HepG2 (cell line): ENCODE measurements around the gene GPBAR1. TPM values are rescaled to one million over a fixed set of nuclear protein-coding genes. Genes with fewer than 3 reads are reported as not detected.

Source experiments
- HNF4G ChIP-seq, 2 experiments: sonication (generic) in 1 of 2; formaldehyde crosslinking in 1 of 2; IDR thresholded peaks; 2 replicates each; pipeline versions ENCODE4 v1.4.0 to v1.6.1; 2011 to 2020; ENCODE audit warnings: borderline replicate concordance in 2 of 2, low read depth in 2 of 2, mild to moderate bottlenecking in 2 of 2, low read length in 1 of 2, missing genetic modification reagents in 1 of 2, moderate library complexity in 1 of 2
- KDM1A ChIP-seq: IDR thresholded peaks from 2 replicates; pipeline ENCODE4 v1.6.1; 2016; ENCODE audit warnings: missing compliant biosample characterization
- MIXL1 ChIP-seq: IDR thresholded peaks from 2 replicates; pipeline ENCODE4 v1.6.1; 2016
- POLR2G ChIP-seq: fragments of 200-400 bp; formaldehyde crosslinking; IDR thresholded peaks from 2 replicates; pipeline ENCODE4 v1.6.1; 2018; ENCODE audit warnings: mild to moderate bottlenecking, low read depth, low read length, moderate library complexity
- ZNF572 ChIP-seq: sonication (generic); formaldehyde crosslinking; IDR thresholded peaks from 2 replicates; pipeline ENCODE4 v1.5.1; 2020; ENCODE audit warnings: mild to moderate bottlenecking, missing genetic modification reagents
- ZNF841 ChIP-seq: sonication (generic); formaldehyde crosslinking; IDR thresholded peaks from 2 replicates; pipeline ENCODE4 v1.8.1; 2023; ENCODE audit warnings: missing genetic modification reagents, borderline replicate concordance
- polyA plus RNA-seq, 8 experiments: library from polyadenylated mRNA; depleted of rRNA in 3 of 8; stranded (reverse) in 7 of 8; unstranded in 1 of 8; fragments of >200 nt; fragmentation: Illumina TruSeq in 4 of 8; extraction: Trizol in 4 of 8; gene quantifications; 2 replicates each; pipeline versions ENCODE4 v1.2.1 to v1.2.3, GENCODE V29; 2011 to 2016; ENCODE audit warnings: low read depth in 4 of 8, missing spikeins in 1 of 8, mixed read lengths in 1 of 8; ENCODE audit not compliant: insufficient read depth in 1 of 8
- total RNA-seq, 5 experiments: library from RNA; depleted of rRNA; stranded (reverse); fragments of >200 nt; fragmentation: Illumina TruSeq; extraction: Trizol; gene quantifications; 2 replicates each; pipeline ENCODE4 v1.2.3, GENCODE V29; 2016; ENCODE audit warnings: low read depth in 1 of 5
- TF ChIP-seq, protein P1 (sequence below): sonication (generic); formaldehyde crosslinking; IDR thresholded peaks from 2 replicates; pipeline ENCODE4 v1.4.0; 2020; ENCODE audit warnings: missing genetic modification reagents, borderline replicate concordance
- TF ChIP-seq, protein P2 (sequence below): sonication (generic); formaldehyde crosslinking; IDR thresholded peaks from 2 replicates; pipeline ENCODE4 v1.4.0; 2020; ENCODE audit warnings: mild to moderate bottlenecking, missing genetic modification reagents

The GPBAR1 gene
- total and polyA plus RNA-seq, 2 of the 13 experiments (the other 11 are each of a cell fraction or from before 2014, with no cell fraction given), result 0.05 to 0.09 TPM

- TF ChIP-seq, protein P1, sequence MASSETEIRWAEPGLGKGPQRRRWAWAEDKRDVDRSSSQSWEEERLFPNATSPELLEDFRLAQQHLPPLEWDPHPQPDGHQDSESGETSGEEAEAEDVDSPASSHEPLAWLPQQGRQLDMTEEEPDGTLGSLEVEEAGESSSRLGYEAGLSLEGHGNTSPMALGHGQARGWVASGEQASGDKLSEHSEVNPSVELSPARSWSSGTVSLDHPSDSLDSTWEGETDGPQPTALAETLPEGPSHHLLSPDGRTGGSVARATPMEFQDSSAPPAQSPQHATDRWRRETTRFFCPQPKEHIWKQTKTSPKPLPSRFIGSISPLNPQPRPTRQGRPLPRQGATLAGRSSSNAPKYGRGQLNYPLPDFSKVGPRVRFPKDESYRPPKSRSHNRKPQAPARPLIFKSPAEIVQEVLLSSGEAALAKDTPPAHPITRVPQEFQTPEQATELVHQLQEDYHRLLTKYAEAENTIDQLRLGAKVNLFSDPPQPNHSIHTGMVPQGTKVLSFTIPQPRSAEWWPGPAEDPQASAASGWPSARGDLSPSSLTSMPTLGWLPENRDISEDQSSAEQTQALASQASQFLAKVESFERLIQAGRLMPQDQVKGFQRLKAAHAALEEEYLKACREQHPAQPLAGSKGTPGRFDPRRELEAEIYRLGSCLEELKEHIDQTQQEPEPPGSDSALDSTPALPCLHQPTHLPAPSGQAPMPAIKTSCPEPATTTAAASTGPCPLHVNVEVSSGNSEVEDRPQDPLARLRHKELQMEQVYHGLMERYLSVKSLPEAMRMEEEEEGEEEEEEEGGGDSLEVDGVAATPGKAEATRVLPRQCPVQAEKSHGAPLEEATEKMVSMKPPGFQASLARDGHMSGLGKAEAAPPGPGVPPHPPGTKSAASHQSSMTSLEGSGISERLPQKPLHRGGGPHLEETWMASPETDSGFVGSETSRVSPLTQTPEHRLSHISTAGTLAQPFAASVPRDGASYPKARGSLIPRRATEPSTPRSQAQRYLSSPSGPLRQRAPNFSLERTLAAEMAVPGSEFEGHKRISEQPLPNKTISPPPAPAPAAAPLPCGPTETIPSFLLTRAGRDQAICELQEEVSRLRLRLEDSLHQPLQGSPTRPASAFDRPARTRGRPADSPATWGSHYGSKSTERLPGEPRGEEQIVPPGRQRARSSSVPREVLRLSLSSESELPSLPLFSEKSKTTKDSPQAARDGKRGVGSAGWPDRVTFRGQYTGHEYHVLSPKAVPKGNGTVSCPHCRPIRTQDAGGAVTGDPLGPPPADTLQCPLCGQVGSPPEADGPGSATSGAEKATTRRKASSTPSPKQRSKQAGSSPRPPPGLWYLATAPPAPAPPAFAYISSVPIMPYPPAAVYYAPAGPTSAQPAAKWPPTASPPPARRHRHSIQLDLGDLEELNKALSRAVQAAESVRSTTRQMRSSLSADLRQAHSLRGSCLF (CRISPR knock-in tag), result no peak
- TF ChIP-seq POLR2G (no peak), ZNF572 (CRISPR knock-in tag) (no peak), HNF4G (IDR thresholded peaks at IDR 0.05; ENCODE audit: borderline replicate concordance, low read depth, low read length) (no peak), HNF4G (CRISPR knock-in tag; IDR thresholded peaks at IDR 0.05; ENCODE audit: borderline replicate concordance, low read depth) (no peak), ZNF841 (CRISPR knock-in tag) (no peak), KDM1A (no peak), MIXL1 (no peak)
- TF ChIP-seq, protein P2, sequence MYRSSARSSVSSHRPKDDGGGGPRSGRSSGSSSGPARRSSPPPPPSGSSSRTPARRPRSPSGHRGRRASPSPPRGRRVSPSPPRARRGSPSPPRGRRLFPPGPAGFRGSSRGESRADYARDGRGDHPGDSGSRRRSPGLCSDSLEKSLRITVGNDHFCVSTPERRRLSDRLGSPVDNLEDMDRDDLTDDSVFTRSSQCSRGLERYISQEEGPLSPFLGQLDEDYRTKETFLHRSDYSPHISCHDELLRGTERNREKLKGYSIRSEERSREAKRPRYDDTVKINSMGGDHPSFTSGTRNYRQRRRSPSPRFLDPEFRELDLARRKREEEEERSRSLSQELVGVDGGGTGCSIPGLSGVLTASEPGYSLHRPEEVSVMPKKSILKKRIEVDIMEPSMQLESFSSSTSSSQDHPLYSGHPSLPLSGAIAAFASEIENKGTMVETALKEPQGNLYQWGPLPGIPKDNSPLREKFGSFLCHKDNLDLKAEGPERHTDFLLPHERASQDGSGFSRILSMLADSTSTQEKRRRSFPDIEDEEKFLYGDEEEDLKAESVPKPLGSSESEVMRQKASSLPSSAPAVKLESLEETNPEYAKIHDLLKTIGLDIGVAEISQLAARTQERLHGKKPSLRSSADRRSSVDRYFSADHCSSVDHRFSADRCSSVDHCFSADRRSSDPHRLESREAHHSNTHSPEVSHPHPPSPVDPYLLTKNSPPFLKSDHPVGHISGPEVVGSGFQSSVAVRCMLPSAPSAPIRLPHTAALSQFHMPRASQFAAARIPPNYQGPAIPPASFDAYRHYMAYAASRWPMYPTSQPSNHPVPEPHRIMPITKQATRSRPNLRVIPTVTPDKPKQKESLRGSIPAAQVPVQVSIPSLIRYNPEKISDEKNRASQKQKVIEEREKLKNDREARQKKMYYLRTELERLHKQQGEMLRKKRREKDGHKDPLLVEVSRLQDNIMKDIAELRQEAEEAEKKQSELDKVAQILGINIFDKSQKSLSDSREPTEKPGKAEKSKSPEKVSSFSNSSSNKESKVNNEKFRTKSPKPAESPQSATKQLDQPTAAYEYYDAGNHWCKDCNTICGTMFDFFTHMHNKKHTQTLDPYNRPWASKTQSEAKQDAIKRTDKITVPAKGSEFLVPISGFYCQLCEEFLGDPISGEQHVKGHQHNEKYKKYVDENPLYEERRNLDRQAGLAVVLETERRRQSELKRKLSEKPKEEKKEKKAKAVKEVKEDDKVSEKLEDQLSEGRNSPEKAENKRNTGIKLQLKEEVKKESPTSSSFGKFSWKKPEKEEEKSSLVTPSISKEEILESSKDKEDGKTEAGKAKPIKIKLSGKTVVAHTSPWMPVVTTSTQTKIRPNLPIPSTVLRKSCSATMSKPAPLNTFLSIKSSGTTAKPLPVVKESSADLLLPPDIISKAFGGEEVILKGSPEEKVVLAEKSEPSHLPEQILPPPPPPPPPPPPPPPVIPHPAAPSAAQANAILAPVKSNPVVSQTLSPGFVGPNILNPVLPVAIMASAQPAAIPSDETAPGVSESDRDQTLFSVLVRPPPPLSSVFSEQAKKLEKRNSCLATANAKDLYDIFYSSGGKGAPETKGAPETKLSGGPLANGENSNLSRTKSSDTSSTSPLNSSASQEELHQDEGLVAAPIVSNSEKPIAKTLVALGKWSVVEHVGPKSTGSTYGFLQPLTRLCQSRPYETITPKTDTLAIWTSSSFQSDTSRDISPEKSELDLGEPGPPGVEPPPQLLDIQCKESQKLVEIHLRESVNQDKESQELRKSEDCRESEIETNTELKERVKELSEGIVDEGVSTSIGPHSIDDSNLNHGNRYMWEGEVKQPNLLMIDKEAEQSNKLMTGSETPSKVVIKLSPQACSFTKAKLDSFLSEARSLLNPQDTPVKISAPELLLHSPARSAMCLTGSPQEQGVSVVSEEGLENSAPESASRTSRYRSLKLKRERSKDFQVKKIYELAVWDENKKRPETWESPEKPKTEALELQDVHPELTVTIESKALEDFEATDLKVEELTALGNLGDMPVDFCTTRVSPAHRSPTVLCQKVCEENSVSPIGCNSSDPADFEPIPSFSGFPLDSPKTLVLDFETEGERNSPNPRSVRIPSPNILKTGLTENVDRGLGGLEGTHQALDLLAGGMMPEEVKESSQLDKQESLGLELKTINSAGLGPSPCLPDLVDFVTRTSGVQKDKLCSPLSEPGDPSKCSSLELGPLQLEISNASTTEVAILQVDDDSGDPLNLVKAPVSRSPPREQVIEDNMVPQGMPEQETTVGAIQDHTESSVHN (CRISPR knock-in tag), result no peak
Measured at GRCh38 chr2:218253232-218253625, 7.6 kb upstream of the GPBAR1 start (continued).
